SJCRH30 (cell line): Measurements from ENCODE around the gene NCK2. TPM values are rescaled to one million over a fixed set of nuclear protein-coding genes. Genes with fewer than 3 reads are reported as not detected.
A peak's percentile ranks its signal among the peaks of the same experiment; 100 is the strongest.

ENCODE experiments used
- DNase-seq, 2 experiments: peaks; one replicate each; pipeline ENCODE4 v3.0.0-alpha.2; 2015 to 2020
- H3K27ac ChIP-seq: fragments of 250-450 bp; sonication (Bioruptor Pico); 2 replicates; pipeline ENCODE4 v1.5.1; 2020; ENCODE audit warnings: mild to moderate bottlenecking, moderate library complexity
- H3K27me3 ChIP-seq: fragments of 250-450 bp; sonication (Bioruptor Pico); 2 replicates; pipeline ENCODE4 v1.5.1; 2020; ENCODE audit warnings: mild to moderate bottlenecking, moderate library complexity
- H3K36me3 ChIP-seq: fragments of 250-450 bp; sonication (Bioruptor Pico); 2 replicates; pipeline ENCODE4 v1.5.1; 2020; ENCODE audit warnings: mild to moderate bottlenecking, moderate library complexity
- H3K4me1 ChIP-seq: fragments of 250-450 bp; sonication (Bioruptor Pico); 2 replicates; pipeline ENCODE4 v1.5.1; 2020; ENCODE audit warnings: mild to moderate bottlenecking, moderate library complexity
- H3K4me3 ChIP-seq: fragments of 250-450 bp; sonication (Bioruptor Pico); 2 replicates; pipeline ENCODE4 v1.5.1; 2020; ENCODE audit warnings: mild to moderate bottlenecking, moderate library complexity
- H3K9me3 ChIP-seq: fragments of 250-450 bp; sonication (Bioruptor Pico); replicated peaks from 2 replicates; pipeline ENCODE4 v1.5.1; 2020; ENCODE audit warnings: mild to moderate bottlenecking, moderate library complexity
- total RNA-seq: library from RNA; depleted of rRNA; stranded (reverse); fragments of >200 nt; shearing (Covaris generic); gene quantifications from 2 replicates; pipeline ENCODE4 v1.2.3, GENCODE V29; 2014

NCK2 gene
- total RNA-seq, 1 experiment from 2014 or later, result 51.9 TPM

DNA sequence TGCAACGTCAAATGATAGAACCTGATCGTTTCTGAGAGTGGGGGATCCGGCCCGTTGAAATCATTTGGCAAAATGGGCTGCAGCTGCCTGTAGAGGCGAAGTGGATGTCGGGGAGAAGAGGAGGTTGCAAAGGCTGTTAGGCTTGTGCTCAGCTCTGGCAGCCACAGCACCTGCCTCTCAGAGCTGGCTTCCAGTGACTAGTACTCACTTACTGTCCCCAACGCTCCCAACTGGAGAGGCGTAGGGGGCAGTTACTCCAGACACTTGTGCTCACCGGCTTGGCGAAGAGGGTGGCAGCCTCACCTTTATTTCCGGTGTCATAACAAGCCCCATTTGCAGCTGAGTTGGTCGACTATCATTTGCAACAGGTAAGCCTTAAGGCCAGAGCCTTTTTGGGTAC is 37.9 kb downstream of the NCK2 start:
- peaks cover 4% of the 10 kb centered on the region; the same call in 1 of the 2 replicates for H3K36me3 ChIP-seq
- DNase-seq, result no peak
- H3K4me1 ChIP-seq, result no peaks in the 10 kb centered on the region
- H3K27ac ChIP-seq, result no peak overlapping the region
- H3K9me3 ChIP-seq, result no peaks in the 10 kb centered on the region
- H3K27me3 ChIP-seq, result no peaks in the 10 kb centered on the region
- H3K4me3 ChIP-seq, result no peak overlapping the region

DNA sequence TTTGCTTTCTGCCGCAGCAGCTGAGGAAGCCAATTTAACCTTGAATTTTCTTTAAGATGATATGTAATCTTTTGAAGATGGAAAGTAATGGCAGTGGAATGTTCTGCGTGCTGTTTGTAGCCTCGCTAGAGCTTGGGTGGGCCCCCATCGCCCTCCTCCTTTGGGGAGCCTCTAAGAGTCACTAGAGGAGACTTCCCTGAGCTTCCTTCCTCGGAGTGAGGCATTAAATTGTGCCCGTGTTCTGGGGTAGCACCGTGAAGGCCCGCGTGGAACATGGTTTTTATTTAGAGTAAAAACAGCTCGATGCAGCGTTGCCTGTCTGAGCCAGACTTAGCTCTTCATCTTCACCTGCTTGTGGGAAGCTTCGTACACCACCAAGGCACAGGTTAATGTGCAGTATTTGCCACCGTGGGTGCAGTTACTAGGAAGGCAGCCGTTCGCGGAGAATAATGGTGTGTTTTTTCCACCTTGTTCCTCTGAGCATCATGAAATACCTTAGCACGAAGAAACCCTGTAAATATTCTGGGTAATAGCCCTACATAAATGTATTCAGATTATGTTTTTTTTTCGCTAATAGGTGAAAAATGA is 38.5 kb downstream of the NCK2 start:
- Histone ChIP-seq H3K27me3 (no peaks in the 10 kb centered on the region), H3K27ac (no peak overlapping the region), H3K36me3 (peaks cover 4% of the 10 kb centered on the region; the same call in 1 of the 2 replicates), H3K4me3 (no peak overlapping the region), H3K4me1 (no peaks in the 10 kb centered on the region), H3K9me3 (no peaks in the 10 kb centered on the region)
- no peak for DNase-seq

DNA sequence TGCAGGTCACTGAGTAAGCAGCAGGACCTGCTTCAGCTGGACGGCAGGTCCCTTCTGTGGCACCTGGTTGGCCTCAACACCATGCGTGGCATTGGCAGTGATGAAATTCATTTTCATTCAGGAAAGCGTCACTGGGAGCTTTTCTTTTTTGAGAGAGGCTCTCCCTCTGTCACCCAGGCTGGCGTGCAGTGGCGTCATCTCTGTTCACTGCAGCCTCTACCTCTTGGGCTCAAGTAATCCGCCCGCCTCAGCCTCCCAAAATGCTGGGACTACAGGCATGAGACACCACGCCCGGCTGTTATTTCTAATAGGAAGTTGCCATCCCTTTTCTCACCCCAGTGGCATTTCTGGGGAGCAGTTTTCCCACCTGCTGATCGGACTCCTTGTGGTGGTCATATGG is 39.3 kb downstream of the NCK2 start:
- Histone ChIP-seq H3K9me3 (no peaks in the 10 kb centered on the region), H3K27ac (no peak overlapping the region), H3K27me3 (no peaks in the 10 kb centered on the region), H3K4me3 (no peak overlapping the region), H3K4me1 (no peaks in the 10 kb centered on the region), H3K36me3 (no peaks in the 10 kb centered on the region; the same call in 1 of the 2 replicates)
- no peak for DNase-seq

DNA sequence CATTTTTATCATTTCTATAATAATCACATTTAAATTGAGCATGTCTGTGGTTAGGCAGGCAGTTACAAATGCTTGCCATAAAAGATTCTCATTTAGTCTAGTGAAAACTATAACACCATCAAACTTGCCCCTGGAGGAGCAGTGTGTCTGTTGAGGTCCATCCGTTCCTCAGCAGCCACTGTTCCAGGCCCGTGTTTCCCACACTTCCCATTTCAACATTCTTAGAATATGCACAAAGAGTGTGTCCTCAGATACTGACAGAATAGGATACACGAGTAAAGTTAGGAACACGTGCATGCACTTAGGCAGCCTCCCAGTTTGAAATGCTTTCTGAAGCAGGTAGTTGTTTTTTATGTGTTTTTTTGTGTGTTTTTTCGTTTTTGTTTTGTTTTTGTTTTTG is 39.9 kb downstream of the NCK2 start:
- Histone ChIP-seq H3K4me3 (no peak overlapping the region), H3K4me1 (no peaks in the 10 kb centered on the region), H3K36me3 (no peaks in the 10 kb centered on the region; the same call in 1 of the 2 replicates), H3K27me3 (no peaks in the 10 kb centered on the region), H3K9me3 (no peaks in the 10 kb centered on the region), H3K27ac (no peak overlapping the region)
- no peak for DNase-seq

DNA sequence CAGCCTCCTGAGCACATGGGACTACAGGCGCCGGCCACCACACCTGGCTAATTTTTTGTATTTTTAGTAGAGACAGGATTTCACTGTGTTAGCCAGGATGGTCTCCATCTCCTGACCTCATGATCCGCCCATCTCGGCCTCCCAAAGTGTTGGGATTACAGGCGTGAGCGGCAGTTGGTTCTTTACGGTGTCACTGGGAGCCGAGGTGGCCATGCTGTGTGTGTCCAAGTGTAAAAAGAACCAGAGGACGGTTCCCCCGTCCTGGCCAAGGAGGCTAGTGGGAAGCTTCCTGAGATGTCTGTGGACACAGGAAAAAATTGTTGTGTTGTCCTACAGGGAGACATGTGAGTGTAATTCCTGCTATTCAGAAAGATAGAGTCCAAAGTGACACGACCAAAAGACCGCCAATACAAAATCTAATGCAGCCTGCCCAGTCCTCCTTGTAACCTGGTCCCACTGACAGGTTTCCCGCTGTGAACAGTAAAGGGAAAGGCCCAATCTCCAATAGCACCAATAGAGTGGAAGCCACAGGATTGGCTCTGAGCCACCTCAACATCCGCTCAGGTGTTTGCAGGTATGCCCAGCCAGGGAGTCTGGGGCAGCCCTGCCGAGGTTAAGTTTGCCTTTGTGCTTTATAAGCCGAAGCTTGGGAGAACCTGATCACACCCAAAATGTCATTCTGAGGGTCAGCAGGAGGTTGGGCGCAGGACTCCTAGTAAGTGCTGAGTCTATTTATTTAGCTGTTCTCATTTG is 40.6 kb downstream of the NCK2 start:
- no peaks in the 10 kb centered on the region for H3K27me3 ChIP-seq
- no peak overlapping the region for H3K27ac ChIP-seq
- H3K9me3 ChIP-seq, result no peaks in the 10 kb centered on the region
- H3K4me1 ChIP-seq, result no peaks in the 10 kb centered on the region; the same call in 1 of the 2 replicates
- no peak for DNase-seq
- H3K4me3 ChIP-seq, result no peak overlapping the region
- H3K36me3 ChIP-seq, result no peaks in the 10 kb centered on the region; the same call in 1 of the 2 replicates

DNA sequence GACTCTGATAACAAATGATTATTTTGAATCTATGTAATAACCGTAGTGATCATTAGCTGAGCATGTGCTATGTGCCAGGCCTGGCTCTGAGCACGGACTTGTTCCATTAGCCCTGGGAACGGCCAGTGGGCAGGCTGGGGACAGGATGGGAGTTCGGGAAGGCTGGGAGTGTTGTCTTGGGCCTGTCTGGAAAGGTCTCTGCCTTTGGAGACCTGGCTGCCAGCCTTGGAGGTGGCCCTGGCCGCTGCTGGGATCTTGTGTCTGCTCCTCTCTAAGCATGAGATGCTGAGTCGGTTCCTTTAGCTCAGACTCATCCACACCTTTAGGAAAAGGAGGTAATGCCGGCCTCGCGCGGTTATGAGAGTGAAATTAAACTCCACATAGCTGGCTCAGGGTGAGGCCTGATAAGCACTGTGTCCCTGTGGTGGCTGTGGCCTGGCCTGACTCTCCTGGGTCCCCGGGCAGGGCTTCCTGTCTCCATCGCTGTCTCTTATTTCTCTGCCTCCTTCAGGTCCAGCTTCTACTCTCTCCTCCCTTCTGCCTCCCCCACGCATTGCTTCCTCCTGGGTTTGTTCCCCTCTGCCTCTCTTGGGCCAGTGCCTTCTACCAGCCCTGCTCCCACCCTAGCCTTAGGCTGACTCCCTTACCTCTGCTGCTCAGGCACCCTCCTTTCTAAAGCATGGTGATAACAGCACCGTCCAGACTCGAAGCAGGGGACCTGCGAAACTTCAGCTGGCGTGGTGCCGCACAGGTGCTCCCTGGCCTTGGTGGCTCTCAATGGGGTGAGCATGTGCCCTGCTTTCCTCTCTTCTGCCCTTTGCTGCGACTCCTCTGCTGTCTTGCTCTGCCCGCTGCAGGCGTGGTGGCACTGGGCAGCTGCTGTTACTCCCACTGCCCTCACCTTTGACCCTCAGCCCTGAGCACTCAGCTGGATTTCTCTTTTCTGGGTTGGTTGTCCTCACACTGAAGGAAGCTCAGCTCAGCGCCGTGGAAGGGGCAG is 41.8 kb downstream of the NCK2 start:
- H3K9me3 ChIP-seq, result no peaks in the 10 kb centered on the region
- no peak for DNase-seq
- no peaks in the 10 kb centered on the region; the same call in 1 of the 2 replicates for H3K4me1 ChIP-seq
- H3K27me3 ChIP-seq, result no peaks in the 10 kb centered on the region
- H3K27ac ChIP-seq, result no peak overlapping the region
- no peak overlapping the region for H3K4me3 ChIP-seq
- H3K36me3 ChIP-seq, result peaks cover 2% of the 10 kb centered on the region; the same call in 1 of the 2 replicates

DNA sequence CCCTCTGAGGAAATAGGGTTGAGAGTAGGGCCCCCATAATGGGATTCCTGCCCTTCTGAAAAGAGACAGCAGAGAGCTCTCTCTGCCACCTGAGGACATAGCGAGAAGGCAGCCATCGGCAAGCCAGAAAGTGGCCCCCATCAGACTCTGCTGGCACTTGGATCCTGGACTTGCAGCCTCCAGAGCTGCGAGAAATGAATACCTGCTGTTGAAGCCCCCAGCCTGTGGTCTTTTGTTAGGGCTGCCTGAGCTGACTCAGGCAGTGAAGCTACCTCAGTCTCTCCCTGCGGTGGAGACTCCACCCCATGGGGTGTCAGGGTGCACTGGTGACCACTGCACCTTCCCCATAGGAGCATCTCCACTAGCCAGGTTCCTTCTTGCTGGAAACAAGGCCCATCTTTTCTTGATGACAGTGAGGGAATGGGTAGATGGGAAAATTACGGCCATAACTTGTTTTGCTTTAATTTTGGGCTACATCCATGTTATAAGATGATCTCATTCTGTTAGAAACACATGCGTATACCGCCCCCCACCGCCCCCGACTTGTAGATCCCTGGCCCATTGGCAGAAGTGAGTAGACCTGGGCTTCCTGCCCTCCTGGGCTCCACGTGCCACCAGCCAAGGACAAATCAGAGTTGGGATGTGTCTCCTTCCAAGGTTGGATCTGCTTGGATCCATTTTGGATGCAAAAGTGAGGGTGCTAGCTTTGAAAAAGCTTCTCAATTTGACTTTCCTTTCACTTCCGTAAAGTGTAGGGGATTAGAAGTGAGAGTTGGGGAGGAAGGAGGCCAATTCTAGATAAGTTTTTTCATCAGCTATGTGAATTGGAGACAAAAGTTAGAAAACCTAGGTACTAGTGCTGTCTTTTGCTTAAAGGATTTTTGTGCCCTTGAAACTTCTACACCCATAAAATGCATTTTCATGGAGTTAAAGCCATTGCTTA is 42.9 kb downstream of the NCK2 start:
- H3K9me3 ChIP-seq, result no peaks in the 10 kb centered on the region
- H3K27ac ChIP-seq, result no peak overlapping the region
- no peaks in the 10 kb centered on the region; the same call in 1 of the 2 replicates for H3K4me1 ChIP-seq
- no peaks in the 10 kb centered on the region for H3K27me3 ChIP-seq
- DNase-seq, result no peak
- H3K4me3 ChIP-seq, result no peak overlapping the region
- peaks cover 2% of the 10 kb centered on the region; the same call in 1 of the 2 replicates for H3K36me3 ChIP-seq

DNA sequence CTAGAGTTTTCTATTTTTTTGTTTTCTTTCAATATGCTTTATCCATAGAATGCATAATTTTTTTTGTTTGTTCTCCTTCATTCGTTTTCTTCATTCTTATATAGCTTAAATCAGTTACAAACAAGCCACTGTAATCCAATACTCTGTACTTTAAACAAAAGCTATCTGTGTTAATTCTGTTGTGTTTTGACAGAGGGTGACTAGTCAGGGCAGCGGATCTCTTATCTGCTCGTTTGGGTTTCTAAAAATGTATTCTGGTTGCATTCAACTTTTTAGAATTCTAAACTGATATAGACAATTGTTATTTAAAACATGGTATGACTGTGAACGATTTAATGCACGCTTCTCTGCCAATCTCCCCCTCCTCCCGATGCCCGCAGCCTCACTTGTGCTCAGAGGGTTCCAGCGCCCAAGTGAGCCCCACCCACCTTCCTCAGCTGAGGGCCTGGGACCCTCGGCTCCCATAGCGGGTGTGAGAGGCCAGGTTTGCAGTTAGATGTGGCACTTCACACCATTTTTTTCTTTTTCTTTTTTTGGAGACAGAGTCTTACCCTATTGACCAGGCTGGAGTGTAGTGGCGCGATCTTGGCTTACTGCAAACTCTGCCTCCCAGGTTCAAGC is 44.1 kb downstream of the NCK2 start:
- DNase-seq, result no peak

DNA sequence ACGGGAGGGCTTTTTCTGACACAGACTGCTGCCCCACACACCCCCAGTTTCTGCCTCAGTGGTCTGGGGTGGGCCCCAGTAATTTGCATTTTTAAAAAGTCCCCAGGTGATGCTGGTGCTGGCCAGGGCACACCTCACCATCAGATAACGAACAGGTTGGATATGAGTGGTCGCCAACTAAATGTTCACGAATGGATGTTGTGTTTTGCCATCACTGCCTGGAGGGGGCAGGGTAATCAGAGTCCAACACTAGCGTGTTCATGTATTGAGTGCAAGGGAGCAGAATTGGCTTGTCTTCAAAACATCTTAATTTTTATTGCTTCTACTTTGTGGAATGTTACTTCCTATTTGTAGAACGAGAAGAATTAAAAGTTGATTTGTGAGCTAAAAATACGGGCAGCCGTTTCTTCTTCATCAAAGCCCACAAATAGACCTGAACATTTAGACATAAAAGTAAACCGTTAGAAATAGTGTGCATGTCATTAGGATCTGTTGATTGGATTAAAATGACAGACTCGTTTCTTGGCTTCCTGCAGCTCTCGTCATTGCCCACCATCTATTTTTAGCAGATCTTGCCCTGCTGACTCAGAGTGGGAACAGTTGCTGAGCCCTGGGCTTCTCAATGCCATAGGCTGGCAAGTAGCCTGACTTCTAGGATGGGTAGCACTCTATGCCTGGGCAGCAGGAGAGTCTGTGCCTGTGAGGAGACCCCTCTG is 45.2 kb downstream of the NCK2 start:
- H3K27me3 ChIP-seq, result no peaks in the 10 kb centered on the region
- no peaks in the 10 kb centered on the region; the same call in 1 of the 2 replicates for H3K4me1 ChIP-seq
- DNase-seq, result peak in 1 of 2 experiments; percentile 22
- no peak overlapping the region for H3K4me3 ChIP-seq
- 0 out of 2 replicates have a peak, but pooled peaks cover 2% of the 10 kb centered on the region for H3K36me3 ChIP-seq
- no peak overlapping the region for H3K27ac ChIP-seq
- no peaks in the 10 kb centered on the region for H3K9me3 ChIP-seq

More for the DNA sequence above, 44.1 kb downstream of the NCK2 start:
- Histone ChIP-seq H3K36me3 (peaks cover 2% of the 10 kb centered on the region; the same call in 1 of the 2 replicates), H3K27ac (no peak overlapping the region), H3K4me1 (no peaks in the 10 kb centered on the region; the same call in 1 of the 2 replicates), H3K4me3 (no peak overlapping the region), H3K9me3 (no peaks in the 10 kb centered on the region), H3K27me3 (no peaks in the 10 kb centered on the region)

DNA sequence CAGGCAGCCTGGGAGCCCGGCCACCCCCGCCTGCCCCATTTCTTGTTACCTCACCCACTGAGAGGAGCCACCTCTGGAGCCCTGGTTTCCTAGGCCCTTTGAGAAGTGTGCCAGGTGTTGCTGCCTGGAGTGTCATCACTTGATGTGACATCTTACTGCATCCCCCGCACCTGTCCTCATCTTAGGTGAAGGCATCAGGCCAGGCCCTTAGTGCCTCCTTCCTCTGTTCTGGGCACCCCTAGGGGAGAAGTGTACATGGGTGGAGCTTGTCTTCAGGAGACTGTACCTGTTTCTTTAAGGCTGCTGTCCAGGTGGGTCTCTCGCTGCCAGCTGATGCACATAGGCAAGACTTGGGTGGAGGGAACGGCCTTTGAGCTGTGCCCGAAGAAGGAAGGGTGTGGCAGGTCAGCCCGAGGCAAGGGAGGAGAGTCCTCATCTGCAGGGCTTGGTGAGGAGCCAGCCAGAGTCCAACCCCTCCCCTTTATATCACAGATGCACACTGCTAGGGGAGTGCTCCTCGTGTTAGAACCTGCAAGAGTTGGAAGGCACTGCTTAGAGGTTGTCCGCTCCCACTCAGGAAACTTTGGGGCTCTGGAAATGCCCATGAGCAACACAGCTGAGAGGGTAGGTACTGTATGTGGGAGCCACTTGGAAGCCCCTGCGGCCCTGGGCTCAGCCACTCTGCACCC is 45.9 kb downstream of the NCK2 start:
- Histone ChIP-seq H3K27ac (no peak overlapping the region), H3K4me1 (no peaks in the 10 kb centered on the region; the same call in 1 of the 2 replicates)
- no peak for DNase-seq

DNA sequence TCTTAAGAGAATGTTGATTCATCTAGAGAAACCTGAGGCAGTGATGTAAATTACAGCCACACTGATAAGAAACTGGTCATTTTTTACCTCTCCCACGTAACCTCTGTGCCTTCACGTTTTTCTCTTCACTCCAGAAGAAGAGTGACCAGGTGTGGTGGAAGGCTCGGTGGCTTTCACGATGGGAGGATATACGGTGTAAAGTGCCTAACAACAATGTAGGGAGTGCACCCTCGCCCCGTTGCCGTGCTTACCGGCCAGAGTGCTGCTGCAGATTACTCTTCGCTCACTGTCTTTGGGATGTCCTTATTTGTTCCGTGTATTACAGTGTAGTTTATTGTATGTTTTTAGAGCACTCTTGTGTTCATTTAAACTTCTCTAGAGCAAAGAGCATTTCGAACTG is 46.5 kb downstream of the NCK2 start:
- no peak overlapping the region for H3K27ac ChIP-seq
- no peaks in the 10 kb centered on the region for H3K27me3 ChIP-seq
- DNase-seq, result no peak
- H3K36me3 ChIP-seq, result 0 out of 2 replicates have a peak, but pooled peaks cover 2% of the 10 kb centered on the region
- no peak overlapping the region for H3K4me3 ChIP-seq
- no peaks in the 10 kb centered on the region for H3K9me3 ChIP-seq
- H3K4me1 ChIP-seq, result no peaks in the 10 kb centered on the region; the same call in 1 of the 2 replicates

More for the DNA sequence above, 45.9 kb downstream of the NCK2 start:
- 0 out of 2 replicates have a peak, but pooled peaks cover 2% of the 10 kb centered on the region for H3K36me3 ChIP-seq
- no peaks in the 10 kb centered on the region for H3K9me3 ChIP-seq
- H3K27me3 ChIP-seq, result no peaks in the 10 kb centered on the region
- H3K4me3 ChIP-seq, result no peak overlapping the region

DNA sequence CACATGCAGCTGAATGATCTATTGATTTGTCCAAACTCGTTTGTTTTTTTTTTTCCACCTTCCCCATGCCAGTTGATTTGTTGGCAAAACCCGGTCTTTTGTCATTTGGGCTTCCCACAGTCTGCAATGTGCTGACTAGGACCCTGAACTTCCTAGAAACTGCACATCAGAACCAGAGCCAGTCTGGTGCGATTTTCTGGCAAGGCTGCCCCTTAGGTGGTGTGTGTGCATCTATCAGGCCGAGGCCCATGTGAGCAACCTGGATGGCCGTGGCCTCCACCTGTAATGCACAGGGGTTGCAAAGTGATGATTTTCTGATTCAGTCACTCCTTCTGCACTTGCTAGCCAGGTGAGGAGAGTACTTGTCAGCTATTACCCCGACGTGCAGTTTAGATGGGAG is 47.8 kb downstream of the NCK2 start:
- no peaks in the 10 kb centered on the region for H3K9me3 ChIP-seq
- no peaks in the 10 kb centered on the region for H3K27me3 ChIP-seq
- DNase-seq, result no peak
- no peak overlapping the region for H3K4me3 ChIP-seq
- 0 out of 2 replicates have a peak, but pooled peaks cover 2% of the 10 kb centered on the region for H3K36me3 ChIP-seq
- H3K27ac ChIP-seq, result no peak overlapping the region
- H3K4me1 ChIP-seq, result no peaks in the 10 kb centered on the region; the same call in 1 of the 2 replicates
